HEK293T (cell line): ENCODE data around the gene PRRT1B.
"Not testable (repeated sequence)": the region's sequence is repeated elsewhere in the genome, so short reads cannot be mapped to it uniquely, and the experiment has no call there.

Experiments used
- CTCF ChIA-PET: fragments of 350-600 bp; formaldehyde crosslinking; extraction: SDS; loops from one replicate; lab custom pipeline; 2021; ENCODE audit warnings: antibody characterized with exemption, inconsistent platforms; lab: Yijun Ruan, JAX
- POLR2A ChIA-PET: fragments of 350-600 bp; formaldehyde crosslinking; extraction: SDS; loops from one replicate; lab custom pipeline; 2020; ENCODE audit warnings: antibody characterized with exemption, inconsistent platforms; lab: Yijun Ruan, JAX
- DNase-seq: peaks from one replicate; pipeline ENCODE4 v3.0.0; 2012; ENCODE audit warnings: mixed read lengths; ENCODE audit errors: extremely low spot score
- ARNT ChIP-seq: fragments of 450-650 bp; IDR thresholded peaks from 2 replicates; pipeline ENCODE4 v1.6.1; 2017; ENCODE audit warnings: mild to moderate bottlenecking
- BHLHE40 ChIP-seq: fragments of 450-650 bp; IDR thresholded peaks from 2 replicates; pipeline ENCODE4 v1.6.1; 2016; ENCODE audit warnings: mild to moderate bottlenecking, moderate library complexity, borderline replicate concordance
- CTBP1 ChIP-seq: fragments of 450-650 bp; IDR thresholded peaks from 2 replicates; pipeline ENCODE4 v1.6.1; 2016; ENCODE audit warnings: borderline replicate concordance
- ELF4 ChIP-seq: fragments of 450-650 bp; IDR thresholded peaks from 2 replicates; pipeline ENCODE4 v1.6.1; 2017; ENCODE audit warnings: antibody characterized with exemption
- FOXA1 ChIP-seq: fragments of 450-650 bp; IDR thresholded peaks from 2 replicates; pipeline ENCODE4 v1.6.1; 2016; ENCODE audit warnings: mild to moderate bottlenecking
- FOXK2 ChIP-seq: fragments of 450-650 bp; IDR thresholded peaks from 2 replicates; pipeline ENCODE4 v1.6.1; 2016; ENCODE audit warnings: mild to moderate bottlenecking
- FOXM1 ChIP-seq: fragments of 450-650 bp; IDR thresholded peaks from 2 replicates; pipeline ENCODE4 v1.6.1; 2017; ENCODE audit warnings: mild to moderate bottlenecking, borderline replicate concordance
- HDGF ChIP-seq: fragments of 450-650 bp; IDR thresholded peaks from 2 replicates; pipeline ENCODE4 v1.6.1; 2017; ENCODE audit warnings: antibody characterized with exemption, borderline replicate concordance
- L3MBTL2 ChIP-seq: fragments of 450-650 bp; conservative IDR thresholded peaks from 2 replicates; pipeline ENCODE4 v1.6.1; 2016; ENCODE audit warnings: mild to moderate bottlenecking
- LEF1 ChIP-seq: fragments of 450-650 bp; IDR thresholded peaks from 2 replicates; pipeline ENCODE4 v1.6.1; 2017; ENCODE audit warnings: mild to moderate bottlenecking, borderline replicate concordance
- NFRKB ChIP-seq: fragments of 450-650 bp; IDR thresholded peaks from 2 replicates; pipeline ENCODE4 v1.6.1; 2016; ENCODE audit warnings: mild to moderate bottlenecking, moderate library complexity
- PKNOX1 ChIP-seq: fragments of 450-650 bp; IDR thresholded peaks from 2 replicates; pipeline ENCODE4 v1.6.1; 2016
- SP1 ChIP-seq: fragments of 450-650 bp; IDR thresholded peaks from 2 replicates; pipeline ENCODE4 v1.6.1; 2017
- SUZ12 ChIP-seq: fragments of 450-650 bp; IDR thresholded peaks from 2 replicates; pipeline ENCODE4 v1.6.1; 2016; ENCODE audit warnings: mild to moderate bottlenecking
- TARDBP ChIP-seq: fragments of 450-650 bp; IDR thresholded peaks from 2 replicates; pipeline ENCODE4 v1.6.1; 2016
- ZNF384 ChIP-seq: fragments of 450-650 bp; IDR thresholded peaks from 2 replicates; pipeline ENCODE4 v1.6.1; 2016

PRRT1B gene

GRCh38 chr9:131546336-131547084 lies 1.2 kb downstream of the PRRT1B start:
- ChIA-PET POLR2A (interaction anchor here (1.0 to 1.2 kb wide), 4 partner anchors 15 to 198 kb away, joined by 3 to 8 read pairs (median 6); no protein-coding TSS in a partner anchor), CTCF (interaction anchor here (0.5 to 0.7 kb wide), 3 partner anchors 38 to 850 kb away, joined by 3 read pairs; no protein-coding TSS in a partner anchor)
- no peak for TF ChIP-seq HDGF
- no peak for TF ChIP-seq ZNF384
- TF ChIP-seq CTBP1, result no peak
- TF ChIP-seq SP1, result no peak
- TF ChIP-seq BHLHE40, result no peak
- no peak for TF ChIP-seq FOXK2
- no peak for TF ChIP-seq SUZ12
- no peak for TF ChIP-seq FOXM1
- TF ChIP-seq TARDBP, result no peak
- TF ChIP-seq LEF1, result no peak
- no peak for TF ChIP-seq PKNOX1
- no peak for TF ChIP-seq FOXA1
- TF ChIP-seq ELF4, result no peak
- TF ChIP-seq ARNT, result no peak
- no peak for TF ChIP-seq NFRKB
- TF ChIP-seq L3MBTL2, result no peak
- peak; percentile 57 for DNase-seq

DNA sequence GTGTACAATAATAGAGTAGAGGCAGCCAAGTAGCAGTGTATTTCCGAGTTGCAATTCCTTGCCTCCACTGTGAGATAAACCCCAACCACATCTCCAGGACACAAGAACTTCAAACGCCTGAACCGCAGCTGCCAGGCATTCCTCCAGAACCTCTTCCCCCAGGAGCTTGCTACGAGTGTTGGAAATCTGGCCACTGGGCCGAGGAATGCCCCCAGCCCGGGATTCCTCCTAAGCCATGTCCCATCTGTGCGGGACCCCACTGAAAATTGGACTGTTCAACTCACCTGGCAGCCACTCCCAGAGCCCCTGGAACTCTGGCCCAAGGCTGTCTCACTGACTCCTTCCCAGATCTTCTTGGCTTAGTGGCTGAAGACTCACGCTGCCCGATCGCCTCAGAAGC lies 3.9 kb downstream of the PRRT1B start:
- DNase-seq, result not testable (repeated sequence)

GRCh38 chr9:131550465-131550864 lies 5.1 kb downstream of the PRRT1B start:
- CTCF ChIA-PET, DNase-seq, POLR2A ChIA-PET: not testable (repeated sequence)

More for the DNA sequence above, 3.9 kb downstream of the PRRT1B start:
- POLR2A ChIA-PET, CTCF ChIA-PET: not testable (repeated sequence)

- ChIA-PET CTCF (no interaction called here), POLR2A (no interaction called here)
- TF ChIP-seq FOXK2 (no peak), LEF1 (no peak), HDGF (no peak), SUZ12 (no peak), L3MBTL2 (no peak), SP1 (no peak), ELF4 (no peak), FOXM1 (no peak)
- no peak for DNase-seq
Observed at GRCh38 chr9:131552030-131552429, 6.7 kb downstream of the PRRT1B start.

GRCh38 chr9:131554087-131554842 lies 8.9 kb downstream of the PRRT1B start:
- ChIA-PET POLR2A (no interaction called here), CTCF (no interaction called here)
- no peak for DNase-seq
- TF ChIP-seq SUZ12 (no peak), L3MBTL2 (no peak), NFRKB (no peak), ELF4 (no peak), ARNT (no peak), CTBP1 (no peak), BHLHE40 (no peak), FOXA1 (no peak), HDGF (no peak), TARDBP (no peak), FOXM1 (no peak), ZNF384 (no peak), PKNOX1 (no peak), FOXK2 (no peak), LEF1 (no peak), SP1 (no peak)

GRCh38 chr9:131554843-131555351 lies 9.6 kb downstream of the PRRT1B start:
- ChIA-PET CTCF (no interaction called here), POLR2A (no interaction called here)
- TF ChIP-seq SUZ12 (no peak), HDGF (no peak), LEF1 (no peak), FOXM1 (no peak), FOXA1 (no peak), SP1 (no peak), ELF4 (no peak)
- no peak for DNase-seq
